Cardiac muscle cell (in vitro differentiated cells and primary cell): Measurements from ENCODE around the gene CLEC3B. TPM values are rescaled to one million over a fixed set of nuclear protein-coding genes. Genes with fewer than 3 reads are reported as not detected.

Experiments
- DNase-seq, 2 donors: peaks; one replicate each; pipeline versions ENCODE4 v3.0.0 to v3.0.0-alpha.2; 2010 to 2017; ENCODE audit warnings: low read depth in 1 of 2, low spot score in 1 of 2
- H3K27ac ChIP-seq: fragments of 200-600 bp; sonication (generic); 2 replicates; pipeline ENCODE4 v1.5.1; 2016
- H3K27me3 ChIP-seq: fragments of 200-600 bp; sonication (generic); 2 replicates; pipeline ENCODE4 v1.6.0; 2016; ENCODE audit warnings: control low read depth
- H3K36me3 ChIP-seq: fragments of 200-600 bp; sonication (generic); 2 replicates; pipeline ENCODE4 v1.5.1; 2016; ENCODE audit warnings: control low read depth
- H3K4me1 ChIP-seq: fragments of 200-600 bp; sonication (generic); 2 replicates; pipeline ENCODE4 v1.8.1; 2017; ENCODE audit warnings: low read depth, mild to moderate bottlenecking, mixed run types
- H3K4me3 ChIP-seq: fragments of 200-600 bp; sonication (generic); 2 replicates; pipeline ENCODE4 v1.5.1; 2016; ENCODE audit warnings: mild to moderate bottlenecking
- H3K9me3 ChIP-seq: fragments of 200-600 bp; sonication (generic); 2 replicates; pipeline ENCODE4 v1.5.1; 2017; ENCODE audit warnings: low read depth, mild to moderate bottlenecking, control low read depth
- polyA plus RNA-seq: library from polyadenylated mRNA; unstranded; fragments of >200 nt; fragmentation: Nextera tagmentation; extraction: Ambion mirVana; gene quantifications from 2 replicates; pipeline ENCODE4 v1.2.1, GENCODE V29; 2016
- total RNA-seq: library from RNA; depleted of rRNA; stranded (reverse); fragments of >200 nt; gene quantifications from 2 replicates; pipeline ENCODE4 v1.2.3, GENCODE V29; 2016
- TF ChIP-seq, protein P1 (sequence below): IDR thresholded peaks from 2 replicates; pipeline ENCODE4 v1.5.1; 2012; ENCODE audit warnings: low read depth, mild to moderate bottlenecking, low read length

The CLEC3B gene
- total and polyA plus RNA-seq, 2 experiments from 2014 or later = 0.21 to 1.3 TPM

- Histone ChIP-seq H3K4me3 (no peak overlapping the region), H3K27me3 (no peaks in the 10 kb centered on the region), H3K9me3 (no peaks in the 10 kb centered on the region), H3K27ac (no peak overlapping the region), H3K4me1 (no peaks in the 10 kb centered on the region), H3K36me3 (peaks cover 7% of the 10 kb centered on the region)
- no peak for DNase-seq
- TF ChIP-seq, protein P1, sequence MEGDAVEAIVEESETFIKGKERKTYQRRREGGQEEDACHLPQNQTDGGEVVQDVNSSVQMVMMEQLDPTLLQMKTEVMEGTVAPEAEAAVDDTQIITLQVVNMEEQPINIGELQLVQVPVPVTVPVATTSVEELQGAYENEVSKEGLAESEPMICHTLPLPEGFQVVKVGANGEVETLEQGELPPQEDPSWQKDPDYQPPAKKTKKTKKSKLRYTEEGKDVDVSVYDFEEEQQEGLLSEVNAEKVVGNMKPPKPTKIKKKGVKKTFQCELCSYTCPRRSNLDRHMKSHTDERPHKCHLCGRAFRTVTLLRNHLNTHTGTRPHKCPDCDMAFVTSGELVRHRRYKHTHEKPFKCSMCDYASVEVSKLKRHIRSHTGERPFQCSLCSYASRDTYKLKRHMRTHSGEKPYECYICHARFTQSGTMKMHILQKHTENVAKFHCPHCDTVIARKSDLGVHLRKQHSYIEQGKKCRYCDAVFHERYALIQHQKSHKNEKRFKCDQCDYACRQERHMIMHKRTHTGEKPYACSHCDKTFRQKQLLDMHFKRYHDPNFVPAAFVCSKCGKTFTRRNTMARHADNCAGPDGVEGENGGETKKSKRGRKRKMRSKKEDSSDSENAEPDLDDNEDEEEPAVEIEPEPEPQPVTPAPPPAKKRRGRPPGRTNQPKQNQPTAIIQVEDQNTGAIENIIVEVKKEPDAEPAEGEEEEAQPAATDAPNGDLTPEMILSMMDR = no peak
Observed at GRCh38 chr3:45012577-45012976, 13.5 kb upstream of the CLEC3B start.

GRCh38 chr3:45016916-45017315 lies 9.2 kb upstream of the CLEC3B start:
- Histone ChIP-seq H3K4me3 (no peak overlapping the region), H3K4me1 (no peaks in the 10 kb centered on the region), H3K27me3 (no peaks in the 10 kb centered on the region), H3K27ac (no peak overlapping the region), H3K36me3 (peaks cover 7% of the 10 kb centered on the region), H3K9me3 (no peaks in the 10 kb centered on the region)
- TF ChIP-seq, protein P1 = no peak
- no peak for DNase-seq

DNA sequence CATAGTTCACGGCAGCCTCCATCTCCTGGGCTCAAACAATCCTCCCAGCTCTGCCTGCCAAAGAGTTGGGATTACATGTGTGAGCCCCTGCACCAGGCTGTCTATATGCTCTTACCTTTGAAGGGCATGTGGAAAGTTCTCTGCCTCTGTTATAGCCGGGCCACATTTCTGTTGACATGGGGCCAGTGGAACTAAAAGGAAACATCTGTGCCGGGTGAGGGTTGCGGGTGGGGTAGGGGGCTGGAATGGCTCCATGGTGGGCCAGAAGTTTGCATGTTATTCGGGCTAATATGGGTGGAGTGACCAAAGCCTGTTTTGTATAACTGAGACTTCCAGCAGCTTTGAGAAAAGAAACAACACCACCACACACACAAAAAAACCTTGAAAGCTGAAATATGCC lies 8.3 kb upstream of the CLEC3B start:
- H3K4me1 ChIP-seq = no peaks in the 10 kb centered on the region
- H3K9me3 ChIP-seq = no peaks in the 10 kb centered on the region
- no peak overlapping the region for H3K27ac ChIP-seq

DNA sequence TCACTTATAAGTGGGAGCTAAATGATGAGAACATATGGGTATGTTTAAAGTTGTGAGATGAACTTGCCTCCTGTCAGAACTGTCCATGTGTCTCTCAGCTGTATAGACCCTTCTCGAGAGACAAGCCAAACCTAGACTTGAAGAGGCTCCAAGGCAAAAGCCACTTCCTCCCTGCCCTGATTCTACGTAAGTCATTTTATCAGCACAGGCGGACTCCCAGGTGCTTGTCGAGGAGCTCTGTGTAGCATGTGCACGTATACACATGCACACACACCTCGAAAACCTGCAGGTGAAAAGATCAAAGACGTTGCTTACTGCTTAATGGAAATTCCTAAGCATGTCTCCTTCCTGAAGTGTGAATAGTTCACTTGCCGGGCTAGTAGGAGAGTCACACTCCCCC lies 5.6 kb upstream of the CLEC3B start:
- H3K4me1 ChIP-seq = no peaks in the 10 kb centered on the region
- H3K9me3 ChIP-seq = no peaks in the 10 kb centered on the region
- H3K27me3 ChIP-seq = no peaks in the 10 kb centered on the region
- TF ChIP-seq, protein P1 = no peak
- no peak overlapping the region for H3K4me3 ChIP-seq
- no peaks in the 10 kb centered on the region for H3K36me3 ChIP-seq
- no peak for DNase-seq
- H3K27ac ChIP-seq = no peak overlapping the region

More for the DNA sequence above, 8.3 kb upstream of the CLEC3B start:
- TF ChIP-seq, protein P1 = no peak
- Histone ChIP-seq H3K36me3 (peaks cover 2% of the 10 kb centered on the region), H3K27me3 (no peaks in the 10 kb centered on the region), H3K4me3 (no peak overlapping the region)
- no peak for DNase-seq

GRCh38 chr3:45021524-45022297 lies 4.4 kb upstream of the CLEC3B start:
- Histone ChIP-seq H3K9me3 (no peaks in the 10 kb centered on the region), H3K27me3 (no peaks in the 10 kb centered on the region), H3K4me3 (no peak overlapping the region), H3K36me3 (no peaks in the 10 kb centered on the region), H3K4me1 (no peaks in the 10 kb centered on the region), H3K27ac (no peak overlapping the region)
- peak in 1 of 2 donors; percentile 34 for DNase-seq
- TF ChIP-seq, protein P1 = no peak
